Suprapubic skin (tissue), 4 donors: ENCODE data around the gene CCDC188.

Experiments used
- CTCF ChIP-seq, 2 donors: fragments of 200-600 bp in 1 of 2; fragments of 450-650 bp in 1 of 2; sonication (generic) in 1 of 2; IDR thresholded peaks; one replicate each; pipeline ENCODE4 v1.5.1; 2016 to 2019; ENCODE audit warnings: antibody characterized with exemption in 2 of 2, mild to moderate bottlenecking in 1 of 2, moderate library complexity in 1 of 2
- EP300 ChIP-seq: sonication (generic); formaldehyde crosslinking; IDR thresholded peaks from one replicate; pipeline ENCODE4 v1.6.1; 2017; ENCODE audit warnings: antibody characterized with exemption
- POLR2A ChIP-seq, 2 donors: fragments of 450-650 bp; IDR thresholded peaks; one replicate each; pipeline ENCODE4 v1.6.1; 2017; ENCODE audit warnings: antibody characterized with exemption in 2 of 2, mild to moderate bottlenecking in 2 of 2, moderate library complexity in 2 of 2
- POLR2AphosphoS5 ChIP-seq, 3 donors: sonication (generic); formaldehyde crosslinking; IDR thresholded peaks; one replicate each; pipeline ENCODE4 v1.6.1; 2017; ENCODE audit warnings: antibody characterized with exemption in 3 of 3

DNA sequence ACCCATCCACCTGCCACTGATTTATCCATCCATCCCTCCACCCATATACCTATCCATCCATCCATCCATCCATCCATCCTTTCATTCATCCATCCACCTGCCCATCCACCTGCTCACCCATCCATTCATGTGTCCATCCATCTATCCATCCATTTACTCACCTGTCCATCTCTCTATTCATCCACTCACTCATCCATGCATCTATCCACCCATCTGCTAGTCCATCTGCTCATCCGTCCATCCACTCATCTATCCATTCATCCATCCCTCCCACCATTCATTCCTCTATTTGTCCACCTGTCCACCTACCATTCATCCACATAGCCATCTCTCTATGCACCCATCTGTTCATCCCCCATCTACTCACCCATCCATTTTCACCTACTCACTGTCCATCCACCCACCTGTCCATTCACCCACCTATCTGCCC, 48.6 kb upstream of the CCDC188 start:
- TF ChIP-seq CTCF (IDR thresholded peaks at IDR 0.05) (no peak), POLR2A (IDR thresholded peaks at IDR 0.05) (no peak), POLR2AphosphoS5 (IDR thresholded peaks at IDR 0.05) (no peak), EP300 (no peak)
